GM20000 (cell line): ENCODE data around the gene TMEM248.
"Not testable (repeated sequence)": the region's sequence is repeated elsewhere in the genome, so short reads cannot be mapped to it uniquely, and the experiment has no call there.

Source experiments
- DNase-seq: peaks from one replicate; pipeline ENCODE4 v3.0.0; 2012; ENCODE audit warnings: low spot score
- CTCF ChIP-seq: IDR thresholded peaks from 2 replicates; pipeline ENCODE4 v1.5.1; 2012; ENCODE audit warnings: mild to moderate bottlenecking, control low read depth; ENCODE audit errors: extremely low read depth, missing control alignments

The TMEM248 gene

GRCh38 chr7:66920769-66921395 lies at the start of gene TMEM248:
Gene TMEM248, plus strand, starts transcription at chr7:66921225. Its CDS starts 20,641 bp downstream, at chr7:66941866.
- peak; percentile 93 for DNase-seq
- no peak for TF ChIP-seq CTCF

GRCh38 chr7:66873476-66873875 lies 47.5 kb upstream of the TMEM248 start:
- no peak for TF ChIP-seq CTCF
- no peak for DNase-seq

GRCh38 chr7:66877577-66878300 lies 43.3 kb upstream of the TMEM248 start:
- no peak for TF ChIP-seq CTCF
- DNase-seq: peak; percentile 65

- not testable (repeated sequence) for DNase-seq
Measured at GRCh38 chr7:66878301-66878685, 42.7 kb upstream of the TMEM248 start.

GRCh38 chr7:66880053-66880452 lies 41.0 kb upstream of the TMEM248 start:
- TF ChIP-seq CTCF: no peak
- DNase-seq: no peak

GRCh38 chr7:66880577-66880976 lies 40.4 kb upstream of the TMEM248 start:
- not testable (repeated sequence) for DNase-seq

- DNase-seq: no peak
- no peak for TF ChIP-seq CTCF
Measured at GRCh38 chr7:66883716-66884115, 37.3 kb upstream of the TMEM248 start.

GRCh38 chr7:66884556-66884955 lies 36.5 kb upstream of the TMEM248 start:
- not testable (repeated sequence) for DNase-seq

- peak; percentile 17 for DNase-seq
- TF ChIP-seq CTCF: no peak
Measured at GRCh38 chr7:66886152-66886551, 34.9 kb upstream of the TMEM248 start.

GRCh38 chr7:66888223-66888622 lies 32.8 kb upstream of the TMEM248 start:
- not testable (repeated sequence) for DNase-seq
